Bladder microvascular endothelial cell (primary cell): ENCODE results near the gene ACR. TPM values are rescaled to one million over a fixed set of nuclear protein-coding genes. Genes with fewer than 3 reads are reported as not detected.

Experiments
- total RNA-seq: library from RNA; depleted of rRNA; stranded (reverse); fragments of >200 nt; gene quantifications from 2 replicates; pipeline ENCODE4 v1.2.3, GENCODE V29; 2014

The ACR gene
- 0.16 and 0.69 TPM in 2 replicates for total RNA-seq

GRCh38 chr22:50737728-50738648 lies at the start of gene ACR:
Gene ACR, plus strand, starts transcription at chr22:50738204. Its CDS starts 32 bp downstream, at chr22:50738236.

GRCh38 chr22:50783033-50783879 lies 45.3 kb downstream of the ACR start, which contains the start of gene RABL2B:
Gene RABL2B, minus strand, starts transcription at chr22:50783636. Its CDS starts 1,342 bp downstream, at chr22:50782294.

Other genes starting within 250 kb of the ACR start
- gene LMF2, start 230.5 kb upstream of the ACR start, total RNA-seq, result 24.3 and 34.7 TPM in 2 replicates
- gene NCAPH2, start 230.0 kb upstream of the ACR start, total RNA-seq, result 26.9 and 30.9 TPM in 2 replicates
- 1.8 and 5.8 TPM in 2 replicates for gene SCO2, start 212.6 kb upstream of the ACR start, total RNA-seq
- gene TYMP, start 208.2 kb upstream of the ACR start, total RNA-seq, result 28.2 and 35.5 TPM in 2 replicates
- gene KLHDC7B, start 192.3 kb upstream of the ACR start, total RNA-seq, result not detected in 2 replicates
- not detected in 2 replicates for gene SYCE3, start 175.3 kb upstream of the ACR start, total RNA-seq
- gene CPT1B, start 159.8 kb upstream of the ACR start, total RNA-seq, result 6.8 and 20.2 TPM in 2 replicates
- 27.8 and 32.9 TPM in 2 replicates for gene CHKB, start 155.4 kb upstream of the ACR start, total RNA-seq
- 0.32 and 0.38 TPM in 2 replicates for gene MAPK8IP2, start 137.4 kb upstream of the ACR start, total RNA-seq
- gene ARSA, start 110.1 kb upstream of the ACR start, total RNA-seq, result 13.6 and 18.9 TPM in 2 replicates
- 21.0 and 37.3 TPM in 2 replicates for gene SHANK3, start 65.4 kb upstream of the ACR start, total RNA-seq
- 3.7 and 10.8 TPM in 2 replicates for gene RABL2B, start 45.4 kb downstream of the ACR start, total RNA-seq